H1 (cell line): ENCODE measurements around the gene ELAPOR1. TPM values are rescaled to one million over a fixed set of nuclear protein-coding genes. Genes with fewer than 3 reads are reported as not detected.
A peak's percentile ranks its signal among the peaks of the same experiment; 100 is the strongest.

Experiments used
- CTCF ChIA-PET: fragments of 300-600 bp; sonication (Branson Sonifier 250); formaldehyde crosslinking; loops from one replicate; lab custom pipeline; 2021; ENCODE audit not compliant: partially characterized antibody; lab: Charles Lee
- POLR2A ChIA-PET: fragments of 300-600 bp; sonication (Branson Sonifier 250); formaldehyde crosslinking; loops from one replicate; lab custom pipeline; 2021; ENCODE audit warnings: inconsistent platforms; ENCODE audit not compliant: partially characterized antibody; lab: Charles Lee
- DNase-seq, 2 experiments: peaks; one replicate each; pipeline versions ENCODE4 v3.0.0 to v3.0.0-alpha.2; 2010 to 2022; ENCODE audit warnings: low spot score in 2 of 2, low read depth in 1 of 2, mixed read lengths in 1 of 2
- FAIRE-seq: peaks from 2 replicates; lab custom pipeline; 2011; peaks lifted over from hg19 to GRCh38; lab: Jason Lieb, UNC
- H2AFZ ChIP-seq: 2 replicates; pipeline ENCODE4 v1.8.1; 2012; ENCODE audit warnings: low read length, inconsistent platforms
- H2AK5ac ChIP-seq: 2 replicates; pipeline ENCODE4 v1.6.1; 2013; ENCODE audit warnings: low read depth, low read length
- H2BK120ac ChIP-seq: replicated peaks from 2 replicates; pipeline ENCODE3; 2013; ENCODE audit warnings: low read depth, low read length, inconsistent platforms
- H2BK12ac ChIP-seq: 2 replicates; pipeline ENCODE4 v1.6.1; 2013; ENCODE audit warnings: low read depth, low read length
- H2BK15ac ChIP-seq: 2 replicates; pipeline ENCODE4 v1.6.1; 2013; ENCODE audit warnings: low read length
- H2BK20ac ChIP-seq: 2 replicates; pipeline ENCODE4 v1.6.1; 2013; ENCODE audit warnings: low read length
- H2BK5ac ChIP-seq: 2 replicates; pipeline ENCODE4 v1.6.1; 2013; ENCODE audit warnings: low read depth, low read length
- H3K14ac ChIP-seq: 2 replicates; pipeline ENCODE4 v1.6.1; 2013; ENCODE audit warnings: inconsistent platforms; ENCODE audit not compliant: insufficient read length
- H3K18ac ChIP-seq: 2 replicates; pipeline ENCODE4 v1.6.1; 2013; ENCODE audit warnings: low read length; ENCODE audit errors: extremely low read depth
- H3K23ac ChIP-seq: 2 replicates; pipeline ENCODE4 v1.6.1; 2013; ENCODE audit warnings: inconsistent platforms; ENCODE audit not compliant: insufficient read length
- H3K23me2 ChIP-seq: 2 replicates; pipeline ENCODE4 v1.6.1; 2013; ENCODE audit warnings: low read depth, low read length
- H3K27ac ChIP-seq: 2 replicates; pipeline ENCODE4 v1.6.1; 2011; ENCODE audit warnings: low read depth, low read length, inconsistent platforms
- H3K27me3 ChIP-seq, 4 experiments: replicated peaks in 1 of 4; 1 replicate in 1 of 4; 2 replicates in 3 of 4; pipeline versions ENCODE4 v1.6.1 to v1.8.1; 2011 to 2013; ENCODE audit warnings: low read length in 3 of 4, mild to moderate bottlenecking in 3 of 4, inconsistent platforms in 2 of 4, mixed read lengths in 2 of 4, moderate library complexity in 1 of 4; ENCODE audit not compliant: control insufficient read depth in 3 of 4, insufficient read depth in 3 of 4; ENCODE audit errors: extremely low read depth in 1 of 4
- H3K36me3 ChIP-seq, 4 experiments: 2 replicates each; pipeline versions ENCODE4 v1.6.1 to v1.8.1; 2011 to 2013; ENCODE audit warnings: mild to moderate bottlenecking in 4 of 4, low read length in 3 of 4, moderate library complexity in 2 of 4, control low read depth in 1 of 4, inconsistent platforms in 1 of 4; ENCODE audit not compliant: insufficient read depth in 4 of 4, control insufficient read depth in 2 of 4
- H3K4ac ChIP-seq: replicated peaks from 2 replicates; pipeline ENCODE3; 2013; ENCODE audit warnings: low read length, low read depth, mixed read lengths, inconsistent platforms; ENCODE audit not compliant: insufficient read length
- H3K4me1 ChIP-seq, 4 experiments: replicated peaks in 1 of 4; 1 replicate in 1 of 4; 2 replicates in 3 of 4; pipeline versions ENCODE4 v1.6.1 to v1.8.1; 2011 to 2013; ENCODE audit warnings: low read length in 3 of 4, inconsistent platforms in 2 of 4, mixed read lengths in 1 of 4; ENCODE audit not compliant: insufficient read depth in 4 of 4, control insufficient read depth in 3 of 4
- H3K4me2 ChIP-seq, 2 experiments: 2 replicates each; pipeline versions ENCODE4 v1.6.1 to v1.8.1; 2011 to 2013; ENCODE audit warnings: low read depth in 2 of 2, low read length in 2 of 2, control low read depth in 1 of 2, inconsistent platforms in 1 of 2, mild to moderate bottlenecking in 1 of 2; ENCODE audit not compliant: insufficient read depth in 1 of 2
- H3K4me3 ChIP-seq, 4 experiments: fragments of 200-600, 300-600 bp in 1 of 4; sonication (generic), shearing (Covaris generic), sonication (Bioruptor Twin) in 1 of 4; 2 replicates each; pipeline versions ENCODE4 v1.5.1 to v1.8.1; 2011 to 2016; ENCODE audit warnings: low read length in 4 of 4, low read depth in 3 of 4, control low read depth in 2 of 4, inconsistent platforms in 2 of 4, mild to moderate bottlenecking in 2 of 4, mixed read lengths in 1 of 4, moderate library complexity in 1 of 4; ENCODE audit not compliant: insufficient read depth in 2 of 4; ENCODE audit errors: extremely low read depth in 1 of 4
- H3K56ac ChIP-seq: replicated peaks from 2 replicates; pipeline ENCODE3; 2013; ENCODE audit warnings: low read depth, mild to moderate bottlenecking, mixed read lengths, low read length, inconsistent platforms; ENCODE audit not compliant: insufficient read length
- H3K79me1 ChIP-seq: 2 replicates; pipeline ENCODE4 v1.6.1; 2013; ENCODE audit warnings: low read depth, low read length, control low read depth
- H3K79me2 ChIP-seq, 2 experiments: 2 replicates each; pipeline versions ENCODE4 v1.6.1 to v1.8.1; 2012 to 2013; ENCODE audit warnings: low read length in 2 of 2, mild to moderate bottlenecking in 2 of 2, inconsistent platforms in 1 of 2; ENCODE audit not compliant: insufficient read depth in 2 of 2, control insufficient read depth in 1 of 2
- H3K9ac ChIP-seq, 4 experiments: replicated peaks in 1 of 4; 1 replicate in 1 of 4; 2 replicates in 3 of 4; pipeline versions ENCODE4 v1.6.1 to v1.8.1; 2011 to 2013; ENCODE audit warnings: low read depth in 3 of 4, low read length in 3 of 4, control low read depth in 2 of 4, mild to moderate bottlenecking in 2 of 4, moderate library complexity in 2 of 4, inconsistent platforms in 1 of 4; ENCODE audit errors: extremely low read depth in 1 of 4
- H3K9me3 ChIP-seq, 2 experiments: 2 replicates each; pipeline versions ENCODE4 v1.6.1 to v1.8.1; 2012 to 2013; ENCODE audit warnings: mild to moderate bottlenecking in 2 of 2, moderate library complexity in 2 of 2, control low read depth in 1 of 2, inconsistent platforms in 1 of 2, low read depth in 1 of 2, low read length in 1 of 2, mixed read lengths in 1 of 2; ENCODE audit not compliant: insufficient read depth in 2 of 2
- H4K20me1 ChIP-seq, 2 experiments: replicated peaks in 1 of 2; 2 replicates each; pipeline versions ENCODE3 to v1.8.1; 2011 to 2013; ENCODE audit warnings: inconsistent platforms in 2 of 2, low read length in 2 of 2, mild to moderate bottlenecking in 1 of 2; ENCODE audit not compliant: insufficient read depth in 2 of 2, control insufficient read depth in 1 of 2
- H4K5ac ChIP-seq: 2 replicates; pipeline ENCODE4 v1.6.1; 2013; ENCODE audit warnings: low read length, low read depth, mixed read lengths, inconsistent platforms; ENCODE audit not compliant: insufficient read length
- H4K8ac ChIP-seq: 2 replicates; pipeline ENCODE4 v1.8.0; 2013; ENCODE audit warnings: mild to moderate bottlenecking, moderate library complexity, low read length, inconsistent platforms; ENCODE audit not compliant: insufficient read depth; ENCODE audit errors: extremely low read depth
- H4K91ac ChIP-seq: replicated peaks from 2 replicates; pipeline ENCODE3; 2013; ENCODE audit warnings: low read length, mixed read lengths, inconsistent platforms; ENCODE audit not compliant: insufficient read length
- BCL11A ChIP-seq, 2 experiments: IDR thresholded peaks; one replicate each; pipeline ENCODE4 v1.6.1; 2011; ENCODE audit warnings: low read depth in 2 of 2, low read length in 2 of 2, mild to moderate bottlenecking in 2 of 2
- NANOG ChIP-seq: IDR thresholded peaks from 2 replicates; pipeline ENCODE4 v1.6.1; 2011; ENCODE audit warnings: low read length, low read depth, mild to moderate bottlenecking, inconsistent platforms; ENCODE audit not compliant: insufficient read depth, poor library complexity, severe bottlenecking
- POLR2A ChIP-seq, 2 experiments: IDR thresholded peaks; 1 replicate in 1 of 2; 2 replicates in 1 of 2; pipeline ENCODE4 v1.6.1; 2011; ENCODE audit warnings: low read depth in 2 of 2, low read length in 2 of 2, mild to moderate bottlenecking in 2 of 2; ENCODE audit errors: control extremely low read depth in 1 of 2
- POLR2AphosphoS5 ChIP-seq: IDR thresholded peaks from 2 replicates; pipeline ENCODE4 v1.6.1; 2011; ENCODE audit warnings: low read depth, low read length
- RAD21 ChIP-seq, 2 experiments: IDR thresholded peaks in 1 of 2; conservative IDR thresholded peaks in 1 of 2; 2 replicates each; pipeline ENCODE4 v1.6.1; 2011; ENCODE audit warnings: low read depth in 2 of 2, low read length in 2 of 2, improper control_type of control experiment in 1 of 2, inconsistent platforms in 1 of 2, mild to moderate bottlenecking in 1 of 2, moderate library complexity in 1 of 2
- RBBP5 ChIP-seq: IDR thresholded peaks from 2 replicates; pipeline ENCODE4 v1.7.1; 2012; ENCODE audit warnings: low read depth, mild to moderate bottlenecking, inconsistent platforms, low read length, moderate library complexity, borderline replicate concordance
- SIN3A ChIP-seq, 2 experiments: IDR thresholded peaks in 1 of 2; conservative IDR thresholded peaks in 1 of 2; 2 replicates each; pipeline ENCODE4 v1.6.1; 2011 to 2012; ENCODE audit warnings: low read length in 2 of 2, improper control_type of control experiment in 1 of 2, low read depth in 1 of 2, mild to moderate bottlenecking in 1 of 2
- SP2 ChIP-seq: IDR thresholded peaks from 2 replicates; pipeline ENCODE4 v1.6.1; 2012; ENCODE audit warnings: mild to moderate bottlenecking, low read length, inconsistent platforms
- SUZ12 ChIP-seq: fragments of 200-600 bp; sonication (generic); IDR thresholded peaks from 2 replicates; pipeline ENCODE4 v1.6.1; 2012; ENCODE audit warnings: mild to moderate bottlenecking, inconsistent platforms, low read length, moderate library complexity, mixed read lengths
- WGBS, 2 experiments: shearing (Covaris generic) in 1 of 2; methylation state at CpG; one replicate each; pipeline versions ENCODE4 v1.1.6 to v1.1.7; 2013 to 2015; ENCODE audit warnings: low lambda C conversion rate in 2 of 2, mixed read lengths in 2 of 2, inconsistent platforms in 1 of 2, low coverage in 1 of 2, missing lambda C conversion rate in 1 of 2; ENCODE audit not compliant: insufficient replicate concordance in 2 of 2, insufficient coverage in 1 of 2, insufficient read length in 1 of 2; ENCODE audit errors: extremely low coverage in 1 of 2, missing lambda C conversion rate in 1 of 2; 5-methylcytosine and 5-hydroxymethylcytosine counted together
- polyA plus RNA-seq, 7 experiments: library from polyadenylated mRNA; depleted of rRNA in 3 of 7; stranded (reverse) in 5 of 7; unstranded in 2 of 7; fragments of >200 nt in 5 of 7; fragments of 200-250 nt in 2 of 7; gene quantifications; 1 replicate in 5 of 7; 2 replicates in 1 of 7; 4 replicates in 1 of 7; pipeline versions ENCODE4 v1.2.1 to v1.2.3, GENCODE V29; 2011 to 2013; ENCODE audit warnings: missing spikeins in 2 of 7, mixed read lengths in 2 of 7
- total RNA-seq: library from RNA; stranded (reverse); fragmentation: NEBNext Ultra II Directional; extraction: Animal tissue kit (Norgen Biotek cat#: 25700); gene quantifications from 2 replicates; pipeline ENCODE4 v1.2.1, GENCODE V29; 2021

ELAPOR1 gene
- total and polyA plus RNA-seq, 2 of the 8 experiments (the other 6 are each of a cell fraction or from before 2014, with no cell fraction given), result 1.2 to 2.5 TPM

GRCh38 chr1:109099938-109100773, 13.8 kb upstream of the ELAPOR1 start:
- Histone ChIP-seq H3K79me1 (no peaks in the 10 kb centered on the region), H3K9me3 (no peaks in the 10 kb centered on the region), H3K14ac (no peak overlapping the region), H3K18ac (peak overlapping the region; percentile 99), H4K8ac (peak overlapping the region; percentile 84), H3K9ac (peak overlapping the region; percentile 88 to 96 (median 93)), H3K4me2 (peak overlapping the region; percentile 47 to 71), H3K36me3 (peaks cover 0 to 3% (median 0%) of the 10 kb centered on the region in 4 experiments; a peak in 1 of 8 replicates), H2BK120ac (peak overlapping the region; percentile 92), H3K79me2 (peaks cover 0 to 16% of the 10 kb centered on the region in 2 experiments; a peak in 2 of 4 replicates), H2BK15ac (0 out of 2 replicates have a peak overlapping the region, but pooled peaks have one; percentile 88), H2AFZ (peak overlapping the region; percentile 81; the same call in 1 of the 2 replicates), H2AK5ac (no peak overlapping the region), H3K23ac (no peak overlapping the region), H4K5ac (peak overlapping the region; percentile 89), H3K27ac (peak overlapping the region; percentile 95), H3K4me3 (peak overlapping the region; percentile 69 to 91 (median 86)), H2BK12ac (peak overlapping the region; percentile 68; the same call in 1 of the 2 replicates), H3K27me3 (no peaks in the 10 kb centered on the region), H3K23me2 (no peaks in the 10 kb centered on the region; the same call in none of the 2 replicates), H3K56ac (peak overlapping the region; percentile 97), H2BK20ac (no peak overlapping the region), H4K20me1 (peaks cover 0 to 1% of the 10 kb centered on the region in 2 experiments), H3K4ac (peak overlapping the region; percentile 98), H2BK5ac (peak overlapping the region; percentile 97), H4K91ac (peak overlapping the region; percentile 99), H3K4me1 (no peaks in the 10 kb centered on the region)
- peak; percentile 66 for FAIRE-seq
- 1% methylated on average over 56 of the region's 77 CpGs; no CpG with 5 or more reads in 1 of the 2 experiments for WGBS, 2 experiments
- ChIA-PET CTCF (interaction anchor here (0.8 to 3.4 kb wide), 18 partner anchors 10 to 153 kb away, joined by 3 to 32 read pairs (median 4); partner anchors contain the start of genes ELAPOR1 and TMEM167B), POLR2A (interaction anchor here (0.6 to 5.7 kb wide), 44 partner anchors 12 to 386 kb away, joined by 3 to 106 read pairs (median 4); partner anchors contain the start of genes CLCC1, ELAPOR1, SORT1 and TAF13)
- DNase-seq, result peak; percentile 95 to 97
- TF ChIP-seq RBBP5, result peak; percentile 65
- peak; percentile 100 for TF ChIP-seq POLR2AphosphoS5
- TF ChIP-seq BCL11A (IDR thresholded peaks at IDR 0.05; ENCODE audit: low read depth in 2 of 2, low read length in 2 of 2), result peak in 1 of 2 experiments; percentile 18
- peak; percentile 99 to 100 for TF ChIP-seq POLR2A (IDR thresholded peaks at IDR 0.05; ENCODE audit: control extremely low read depth in 1 of 2, low read depth in 2 of 2, low read length in 2 of 2)
- TF ChIP-seq RAD21 (IDR thresholded peaks at IDR 0.05 in 1 of 2, conservative IDR thresholded peaks at IDR 0.05 in 1 of 2; ENCODE audit: low read depth in 2 of 2, low read length in 2 of 2), result peak; percentile 44 to 57; a peak in 3 of 4 replicates
- no peak for TF ChIP-seq SUZ12
- TF ChIP-seq SP2, result peak; percentile 86
- peak in 1 of 2 experiments; percentile 82; a peak in 1 of 4 replicates for TF ChIP-seq SIN3A (conservative IDR thresholded peaks at IDR 0.05 in 1 of 2, IDR thresholded peaks at IDR 0.05 in 1 of 2; ENCODE audit: low read depth in 1 of 2, low read length in 2 of 2)
- TF ChIP-seq NANOG, result peak; percentile 1
